Activated CD4-positive, alpha-beta T cell treated with anti-CD3 and anti-CD28 coated beads for 24 hours (primary cell): Measurements from ENCODE around the gene IFITM10.

Source experiments
- DNase-seq, 2 donors: peaks; one replicate each; pipeline ENCODE4 v3.0.0-alpha.2; 2020; ENCODE audit warnings: low read depth in 2 of 2

IFITM10 gene

GRCh38 chr11:1752907-1753228 is 2.5 kb upstream of the IFITM10 start:
- no peak for DNase-seq

DNA sequence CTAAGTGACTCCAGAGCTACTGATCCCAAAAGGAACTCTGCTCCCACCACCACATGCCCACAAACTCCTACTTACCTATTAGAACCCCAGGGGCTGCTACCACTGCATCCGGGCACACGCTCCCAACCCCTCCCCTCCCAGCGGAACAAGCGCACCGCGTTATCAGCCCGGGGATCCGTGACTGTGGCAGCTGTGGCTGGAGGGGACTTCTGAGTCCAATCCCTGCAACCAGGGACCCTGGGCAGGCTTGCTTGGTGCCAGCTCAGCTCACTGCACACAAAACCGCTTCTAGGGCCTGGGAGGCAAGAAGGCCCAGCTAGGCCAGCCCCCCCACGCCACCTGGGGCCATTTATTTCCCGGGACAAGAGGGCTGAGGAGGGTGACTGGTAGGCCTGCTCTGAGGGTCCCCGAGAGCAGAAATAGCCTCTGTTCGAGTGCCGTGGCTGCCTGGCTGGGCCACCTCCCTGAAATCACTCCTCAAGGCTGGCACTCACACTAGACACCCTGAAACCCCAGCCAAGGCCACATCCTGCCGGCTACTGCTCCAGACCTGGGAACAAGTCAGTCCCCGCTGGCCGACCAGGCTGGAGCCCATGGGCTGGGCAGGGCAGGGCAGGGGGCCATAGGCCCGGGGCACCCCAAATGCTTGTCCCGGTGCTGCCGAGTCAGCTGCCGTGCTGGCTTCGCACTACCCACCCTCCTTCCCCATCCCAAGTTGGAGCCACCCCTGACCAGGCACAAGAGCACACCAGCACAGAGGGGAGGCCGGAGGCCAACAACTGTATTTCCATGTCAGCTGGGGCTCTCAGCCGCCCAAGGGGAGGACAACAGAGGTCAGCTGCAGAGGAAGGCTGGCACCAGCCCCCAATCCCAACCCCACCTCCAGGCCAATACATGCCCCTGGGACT is 1.9 kb upstream of the IFITM10 start:
- no peak for DNase-seq

GRCh38 chr11:1751531-1751921 is 1.1 kb upstream of the IFITM10 start:
- no peak for DNase-seq

DNA sequence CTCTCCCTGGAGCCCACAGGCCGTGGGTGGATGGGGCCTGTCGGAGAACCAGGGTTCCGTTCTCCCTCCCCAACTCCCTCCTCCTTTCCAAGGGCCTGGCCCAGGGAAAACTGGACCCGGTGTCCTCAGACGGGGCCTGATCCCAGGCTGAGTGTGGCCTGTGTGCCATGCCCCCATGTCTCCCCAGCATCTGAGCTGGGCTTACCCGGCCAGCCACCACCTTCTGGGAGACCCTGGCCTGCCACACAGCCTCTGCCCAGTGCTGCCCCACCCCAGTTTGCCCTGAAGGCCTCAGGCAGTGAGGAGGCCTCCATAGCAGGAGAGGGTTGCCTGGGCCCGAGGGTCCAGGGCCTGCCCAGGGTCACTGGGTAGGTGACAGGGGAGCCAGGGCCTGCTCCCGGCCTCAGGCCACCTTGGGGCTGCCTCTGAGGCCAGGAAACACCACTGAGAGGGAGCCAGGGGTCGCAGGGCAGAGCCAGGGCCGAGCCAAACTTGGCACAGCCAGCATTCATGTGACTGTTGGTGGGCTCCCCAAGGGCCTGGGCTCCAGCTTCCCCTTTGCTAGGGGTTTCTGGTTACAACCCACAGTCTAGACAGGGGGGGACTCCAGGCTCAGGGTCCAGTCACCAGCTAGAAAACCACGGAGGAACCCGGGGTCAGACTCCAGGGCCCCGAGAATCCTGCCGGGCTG is 590 bp upstream of the IFITM10 start:
- no peak for DNase-seq

- DNase-seq = no peak
Observed at GRCh38 chr11:1749395-1750351, 722 bp downstream of the IFITM10 start.

GRCh38 chr11:1748636-1749394 is 1.6 kb downstream of the IFITM10 start:
- no peak for DNase-seq

GRCh38 chr11:1747753-1748635 is 2.4 kb downstream of the IFITM10 start:
- no peak for DNase-seq

- no peak for DNase-seq
Observed at GRCh38 chr11:1746956-1747752, 3.2 kb downstream of the IFITM10 start.

GRCh38 chr11:1746511-1746931 is 3.9 kb downstream of the IFITM10 start:
- DNase-seq = no peak

GRCh38 chr11:1745701-1746320 is 4.6 kb downstream of the IFITM10 start:
- no peak for DNase-seq

DNA sequence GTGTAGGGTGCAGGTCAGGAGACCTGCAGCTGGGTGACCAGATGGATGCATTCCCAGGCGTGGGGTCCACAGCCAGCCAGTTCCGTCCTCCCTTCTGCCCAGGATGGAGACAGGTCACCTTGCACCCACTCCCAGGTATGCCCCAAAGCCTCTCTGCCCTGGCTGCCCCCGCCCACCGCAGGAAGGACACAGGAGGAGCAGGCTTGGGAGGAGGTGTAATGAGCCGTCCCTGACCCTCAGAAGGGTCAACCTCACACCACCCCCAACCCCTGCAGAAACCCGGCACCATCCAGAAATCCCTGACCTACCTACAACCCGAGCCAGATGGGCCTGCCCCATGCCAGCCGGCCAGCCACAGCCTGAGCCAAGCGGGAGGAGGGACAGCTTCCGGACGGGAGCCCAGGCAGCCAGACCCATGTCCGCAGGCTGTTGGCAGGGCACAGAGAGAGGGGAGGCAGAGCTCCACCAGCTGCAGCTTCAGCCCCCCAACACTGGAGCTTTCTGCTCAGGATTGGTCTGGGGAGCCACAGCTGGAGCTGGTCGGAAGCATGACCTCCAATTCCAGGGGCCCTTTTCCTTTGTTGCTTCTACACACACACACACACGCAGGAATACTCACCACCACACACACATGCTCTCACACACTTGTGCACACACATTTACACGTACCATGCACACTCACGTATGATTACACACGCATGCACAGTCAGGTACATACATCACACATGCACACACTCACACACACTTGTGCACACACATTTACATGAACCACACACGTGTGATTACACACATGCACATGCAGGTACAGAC is 5.3 kb downstream of the IFITM10 start:
- DNase-seq = no peak

GRCh38 chr11:1744137-1744886 is 6.1 kb downstream of the IFITM10 start:
- no peak for DNase-seq

GRCh38 chr11:1743585-1744136 is 6.7 kb downstream of the IFITM10 start:
- DNase-seq = no peak

DNA sequence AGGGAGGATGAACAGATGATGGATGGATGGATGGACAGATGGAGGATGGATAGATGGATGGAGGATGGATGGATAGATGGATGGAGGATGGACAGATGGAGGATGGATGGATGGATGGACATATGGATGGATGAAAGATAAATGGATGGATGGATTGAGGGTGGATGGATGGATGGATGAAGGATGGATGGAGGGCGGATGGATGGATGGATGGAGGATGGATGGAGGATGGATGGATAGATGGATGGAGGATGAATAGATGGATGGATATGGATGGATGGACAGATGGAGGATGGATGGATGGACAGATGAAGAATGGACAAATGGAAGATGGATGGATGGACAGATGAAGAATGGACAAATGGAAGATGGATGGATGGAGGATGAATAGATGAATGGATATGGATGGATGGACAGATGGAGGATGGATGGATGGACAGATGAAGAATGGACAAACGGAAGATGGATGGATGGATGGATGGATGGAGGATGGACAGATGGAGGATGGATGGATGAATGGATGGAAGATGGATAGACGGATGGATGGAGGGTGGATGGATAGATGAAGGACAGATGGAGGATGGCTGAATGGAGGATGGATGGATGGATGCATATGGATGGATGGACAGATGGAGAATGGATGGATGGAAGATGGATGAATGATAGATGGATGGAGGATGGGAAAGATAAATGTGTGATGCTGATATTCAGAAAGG is 7.4 kb downstream of the IFITM10 start:
- DNase-seq = no peak

GRCh38 chr11:1742371-1742770 is 8.0 kb downstream of the IFITM10 start:
- no peak for DNase-seq

- no peak for DNase-seq
Observed at GRCh38 chr11:1741741-1742140, 8.7 kb downstream of the IFITM10 start.
